NCI-H2196 treated with DMSO at 0.1 percent for 48 hours (cell line): Measurements from ENCODE around the gene C4B.
"Not testable (repeated sequence)": the region's sequence is repeated elsewhere in the genome, so short reads cannot be mapped to it uniquely, and the experiment has no call there.

ENCODE experiments used
- DNase-seq: peaks from one replicate; lab custom pipeline; 2025; ENCODE audit not compliant: unreplicated experiment; lab: John Stamatoyannopoulos, UW

The C4B gene

GRCh38 chr6:31980998-31981397 lies 33.6 kb upstream of the C4B start:
- DNase-seq, result not testable (repeated sequence)

- DNase-seq, result not testable (repeated sequence)
Observed at GRCh38 chr6:31981744-31982143, 32.9 kb upstream of the C4B start, which contains the start of gene C4A. TSS of gene C4A (plus strand) at chr6:31982057. CDS start at chr6:31982108, 51 bp downstream.

- DNase-seq, result not testable (repeated sequence)
Observed at GRCh38 chr6:31989363-31989762, 25.2 kb upstream of the C4B start.

GRCh38 chr6:31994421-31994820 lies 20.2 kb upstream of the C4B start:
- DNase-seq, result not testable (repeated sequence)

GRCh38 chr6:31996385-31996784 lies 18.2 kb upstream of the C4B start:
- DNase-seq, result not testable (repeated sequence)

- not testable (repeated sequence) for DNase-seq
Observed at GRCh38 chr6:32002546-32003268, 11.9 kb upstream of the C4B start.

- DNase-seq, result not testable (repeated sequence)
Observed at GRCh38 chr6:32003301-32003700, 11.3 kb upstream of the C4B start.

GRCh38 chr6:32004393-32004792 lies 10.2 kb upstream of the C4B start:
- DNase-seq, result not testable (repeated sequence)

- not testable (repeated sequence) for DNase-seq
Observed at GRCh38 chr6:32004864-32005537, 9.6 kb upstream of the C4B start.

- DNase-seq, result not testable (repeated sequence)
Observed at GRCh38 chr6:32005538-32005880, 9.1 kb upstream of the C4B start.

GRCh38 chr6:32005991-32006529 lies 8.5 kb upstream of the C4B start:
- DNase-seq, result not testable (repeated sequence)

GRCh38 chr6:32007086-32007485 lies 7.5 kb upstream of the C4B start:
- not testable (repeated sequence) for DNase-seq

- DNase-seq, result not testable (repeated sequence)
Observed at GRCh38 chr6:32008037-32008436, 6.6 kb upstream of the C4B start.

- DNase-seq, result not testable (repeated sequence)
Observed at GRCh38 chr6:32008616-32009015, 6.0 kb upstream of the C4B start.

- not testable (repeated sequence) for DNase-seq
Observed at GRCh38 chr6:32009537-32009936, 5.1 kb upstream of the C4B start.

GRCh38 chr6:32010856-32011530 lies 3.6 kb upstream of the C4B start:
- not testable (repeated sequence) for DNase-seq

GRCh38 chr6:32012941-32013617 lies 1.5 kb upstream of the C4B start:
- not testable (repeated sequence) for DNase-seq

- not testable (repeated sequence) for DNase-seq
Observed at GRCh38 chr6:32013738-32014137, 857 bp upstream of the C4B start.

- DNase-seq, result not testable (repeated sequence)
Observed at GRCh38 chr6:32022100-32022499, 7.5 kb downstream of the C4B start.

GRCh38 chr6:32028631-32029030 lies 14.0 kb downstream of the C4B start:
- not testable (repeated sequence) for DNase-seq

- DNase-seq, result not testable (repeated sequence)
Observed at GRCh38 chr6:32029553-32029952, 15.0 kb downstream of the C4B start.
